AG04450 (cell line): ENCODE measurements around the gene SLC4A5. TPM values are rescaled to one million over a fixed set of nuclear protein-coding genes. Genes with fewer than 3 reads are reported as not detected.

Experiments
- CTCF ChIA-PET: fragments of 300-600, 350-600 bp; formaldehyde crosslinking; extraction: SDS; loops from one replicate; lab custom pipeline; 2022; ENCODE audit warnings: antibody characterized with exemption, inconsistent platforms; lab: Charles Lee
- POLR2A ChIA-PET: fragments of 350-600 bp; formaldehyde crosslinking; extraction: SDS; loops from one replicate; lab custom pipeline; 2021; ENCODE audit warnings: antibody characterized with exemption, inconsistent platforms; lab: Yijun Ruan, JAX
- DNase-seq: peaks from one replicate; pipeline ENCODE4 v3.0.0-alpha.2; 2011; ENCODE audit warnings: low read depth, low spot score
- H3K27ac ChIP-seq: one replicate; pipeline ENCODE4 v1.5.1; 2012; ENCODE audit warnings: low read depth, low read length, control low read depth
- H3K27me3 ChIP-seq: one replicate; pipeline ENCODE4 v1.6.0; 2012; ENCODE audit warnings: low read length; ENCODE audit not compliant: control insufficient read depth, insufficient read depth
- H3K4me3 ChIP-seq: 2 replicates; pipeline ENCODE4 v1.5.1; 2011; ENCODE audit warnings: mild to moderate bottlenecking, low read depth, low read length, control low read depth
- H3K9me3 ChIP-seq: 2 replicates; pipeline ENCODE4 v1.5.1; 2012; ENCODE audit warnings: low read length; ENCODE audit not compliant: control insufficient read depth, insufficient read depth
- CTCF ChIP-seq: IDR thresholded peaks from 2 replicates; pipeline ENCODE4 v1.5.1; 2011; ENCODE audit warnings: low read depth, low read length, control low read depth, inconsistent platforms
- polyA plus RNA-seq: library from polyadenylated mRNA; depleted of rRNA; stranded (reverse); fragments of >200 nt; gene quantifications from 2 replicates; pipeline ENCODE4 v1.2.3, GENCODE V29; 2011

The SLC4A5 gene
- polyA plus RNA-seq, 1 experiment = 0.15 TPM

- no peak for TF ChIP-seq CTCF
Measured at GRCh38 chr2:74292751-74293150, 50.5 kb downstream of the SLC4A5 start.

GRCh38 chr2:74291886-74292621 is 51.2 kb downstream of the SLC4A5 start:
- TF ChIP-seq CTCF = no peak
- DNase-seq = no peak
- peaks cover 9% of the 10 kb centered on the region for H3K27me3 ChIP-seq
- no peak overlapping the region for H3K4me3 ChIP-seq
- POLR2A ChIA-PET = no interaction called here
- H3K27ac ChIP-seq = no peak overlapping the region
- no peaks in the 10 kb centered on the region for H3K9me3 ChIP-seq
- CTCF ChIA-PET = interaction anchor here (0.6 to 1.9 kb wide), 3 partner anchors 42 to 295 kb away, joined by 4 to 6 read pairs (median 6); no protein-coding TSS in a partner anchor

More at GRCh38 chr2:74292751-74293150, 50.5 kb downstream of the SLC4A5 start:
- DNase-seq = no peak
- Histone ChIP-seq H3K27me3 (peaks cover 6% of the 10 kb centered on the region), H3K27ac (no peak overlapping the region), H3K4me3 (no peak overlapping the region), H3K9me3 (no peaks in the 10 kb centered on the region)
- ChIA-PET CTCF (interaction anchor here (1.2 to 1.9 kb wide), 2 partner anchors 42 to 43 kb away, joined by 6 read pairs; no protein-coding TSS in a partner anchor), POLR2A (no interaction called here)

- no peak for TF ChIP-seq CTCF
- ChIA-PET POLR2A (no interaction called here), CTCF (interaction anchor here (0.5 to 1.9 kb wide), 2 partner anchors 44 to 166 kb away, joined by 5 to 6 read pairs; no protein-coding TSS in a partner anchor)
- Histone ChIP-seq H3K9me3 (no peaks in the 10 kb centered on the region), H3K27me3 (peaks cover 12% of the 10 kb centered on the region), H3K4me3 (no peak overlapping the region), H3K27ac (no peak overlapping the region)
- DNase-seq = no peak
Measured at GRCh38 chr2:74291218-74291544, 52.0 kb downstream of the SLC4A5 start.

GRCh38 chr2:74290466-74291217 is 52.6 kb downstream of the SLC4A5 start:
- POLR2A ChIA-PET = no interaction called here
- CTCF ChIA-PET = interaction anchor here (1.9 kb wide), 1 partner anchor 44 kb away, joined by 6 read pairs; no protein-coding TSS in a partner anchor

More at GRCh38 chr2:74290466-74291217, 52.6 kb downstream of the SLC4A5 start:
- TF ChIP-seq CTCF = no peak
- H3K27me3 ChIP-seq = peaks cover 12% of the 10 kb centered on the region
- no peaks in the 10 kb centered on the region for H3K9me3 ChIP-seq
- H3K4me3 ChIP-seq = no peak overlapping the region
- no peak for DNase-seq
- no peak overlapping the region for H3K27ac ChIP-seq
